Fibroblast of skin of right quadriceps (primary cell): Measurements from ENCODE around the gene ADAMTS17.
A peak's percentile ranks its signal among the peaks of the same experiment; 100 is the strongest.

Experiments
- DNase-seq: peaks from one replicate; pipeline ENCODE4 v3.0.0-alpha.2; 2013

Gene ADAMTS17

DNA sequence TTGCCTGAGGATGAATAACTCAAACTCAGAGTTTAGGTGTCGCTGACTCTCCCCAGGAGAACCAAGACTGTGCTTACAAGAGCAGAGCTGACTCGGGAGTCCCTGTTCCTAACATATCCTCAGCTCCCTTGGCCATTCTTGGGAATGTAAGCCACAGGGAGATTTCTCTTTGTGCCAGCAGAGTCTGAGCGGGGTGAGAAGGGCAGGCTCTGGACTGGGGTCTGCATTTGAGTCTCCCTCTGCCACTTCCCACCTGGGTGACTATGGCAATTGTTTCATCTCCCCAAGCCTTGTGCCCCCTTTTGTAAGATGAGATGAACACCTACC, 126.0 kb downstream of the ADAMTS17 start:
- no peak for DNase-seq

DNA sequence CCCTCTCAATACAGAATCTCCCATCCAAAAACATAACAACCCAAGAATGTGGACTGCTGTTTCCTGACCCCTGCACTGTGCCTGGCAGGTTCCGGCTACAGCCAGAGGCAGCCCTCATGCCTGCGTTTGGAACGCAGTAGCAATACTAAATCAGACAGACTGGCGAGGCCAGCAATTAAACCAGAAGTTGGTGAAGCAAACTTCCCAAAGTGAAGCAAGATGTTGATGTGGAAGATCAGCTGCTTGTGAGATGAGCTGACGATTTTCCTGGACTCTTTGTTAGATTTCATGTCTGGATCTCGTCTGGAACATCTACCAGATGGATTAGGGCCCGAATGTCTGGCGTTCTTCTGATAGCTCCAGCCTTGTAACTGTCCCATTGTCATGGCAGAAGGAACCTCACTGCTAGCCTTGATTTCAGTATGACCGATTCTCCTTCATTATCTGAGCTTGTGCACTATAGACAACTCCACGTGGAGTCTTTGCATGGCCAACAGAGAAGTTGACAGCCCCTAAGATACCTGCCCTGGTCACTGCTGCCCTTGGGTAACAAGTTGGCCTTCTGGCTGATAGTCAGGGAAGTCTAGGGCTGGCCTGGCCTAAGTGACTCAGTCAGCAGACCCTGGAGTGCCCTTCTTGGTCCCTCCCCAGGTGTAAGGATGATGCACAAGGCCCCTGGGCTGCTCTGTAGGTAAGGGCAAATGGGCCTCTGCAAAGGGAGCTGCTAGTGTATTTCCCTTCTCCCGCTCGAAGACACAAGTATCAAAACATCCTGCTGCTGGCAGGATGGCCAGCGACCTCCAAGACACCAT, 126.5 kb downstream of the ADAMTS17 start:
- DNase-seq: no peak

DNA sequence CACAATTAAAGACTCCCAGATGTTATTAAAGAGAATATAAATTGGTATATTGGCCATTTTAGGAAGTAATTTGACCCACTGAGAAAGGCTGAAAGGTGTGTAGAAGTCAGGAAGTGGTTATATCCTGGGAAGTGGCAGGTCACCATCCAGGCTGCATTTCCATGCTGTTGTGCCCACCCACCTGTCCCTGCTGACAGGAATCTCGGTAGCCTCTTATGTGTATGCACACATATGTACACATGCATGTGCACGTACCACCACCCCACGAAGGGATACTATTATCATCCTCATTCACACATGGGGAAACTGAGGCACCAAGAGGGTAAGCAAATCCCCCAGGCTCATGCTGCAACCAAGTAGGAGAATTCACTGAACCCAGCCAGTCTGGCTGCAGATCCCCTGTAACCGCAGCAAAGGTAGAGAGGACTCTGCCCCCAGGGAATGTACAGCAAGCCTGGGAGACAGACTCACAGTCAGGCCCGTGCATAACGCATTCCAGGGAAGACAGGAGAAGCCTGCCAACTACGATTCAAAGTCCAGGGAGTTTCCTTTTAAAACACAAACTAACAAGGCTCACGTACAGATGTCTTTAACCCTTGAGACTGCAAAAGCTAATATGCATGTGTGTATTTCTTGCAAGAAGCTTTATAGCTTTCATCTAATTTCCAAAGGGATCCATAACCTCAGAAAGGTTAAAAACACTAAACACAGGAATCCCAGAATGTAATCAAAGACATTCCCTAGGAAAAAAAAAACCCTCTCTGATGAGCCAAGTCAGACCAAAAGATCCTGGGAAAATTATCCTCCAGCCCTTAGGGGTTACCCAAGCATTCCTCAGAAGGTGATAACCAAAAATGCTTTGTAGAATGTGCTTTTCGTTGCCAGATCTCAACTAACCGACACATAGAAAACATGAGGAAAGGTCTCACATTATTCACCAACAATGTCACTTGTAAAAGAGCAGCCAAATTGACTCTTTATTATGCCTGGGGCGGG, 129.6 kb downstream of the ADAMTS17 start:
- peak; percentile 3 for DNase-seq

DNA sequence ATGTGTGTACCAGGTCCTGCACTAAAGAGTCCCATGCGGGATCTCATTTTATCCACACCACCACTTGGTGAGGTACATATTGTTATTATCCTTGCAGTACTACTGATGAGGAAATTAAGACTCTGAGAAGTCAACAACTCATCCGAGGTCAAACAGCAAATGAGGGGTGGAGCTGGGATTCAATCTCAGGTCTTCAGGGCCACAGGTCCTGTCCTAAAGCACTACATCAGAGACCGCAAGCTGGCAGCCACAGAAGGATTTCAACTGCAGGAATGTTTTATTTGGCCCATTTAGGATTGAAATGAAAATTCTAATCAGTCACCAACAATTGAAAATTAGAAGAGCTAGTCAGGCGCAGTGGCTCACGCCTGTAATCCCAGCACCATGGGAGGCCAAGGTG, 131.4 kb downstream of the ADAMTS17 start:
- no peak for DNase-seq

GRCh38 chr15:100208921-100209603, 132.7 kb downstream of the ADAMTS17 start:
- no peak for DNase-seq

DNA sequence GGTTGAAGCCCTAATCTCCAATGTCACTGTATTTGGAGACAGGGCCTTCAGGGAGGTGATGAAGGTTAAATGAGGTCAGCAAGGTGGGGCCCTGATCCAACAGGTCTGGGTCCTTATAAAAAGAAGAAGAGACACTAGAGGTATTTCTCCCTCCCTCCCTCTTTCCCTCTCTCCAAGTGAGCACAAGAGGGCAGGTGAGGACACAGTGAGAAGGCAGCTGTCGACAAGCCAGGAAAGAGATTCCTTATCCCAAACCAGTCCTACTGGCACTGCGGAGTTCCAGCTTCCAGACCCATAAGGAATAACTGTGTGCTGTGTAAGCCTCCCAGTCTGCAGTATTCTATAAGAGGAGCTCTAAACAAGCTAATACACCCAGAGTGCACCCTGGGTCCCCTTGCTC, 134.7 kb downstream of the ADAMTS17 start:
- DNase-seq: no peak

- DNase-seq: no peak
Measured at GRCh38 chr15:100206643-100207042, 135.1 kb downstream of the ADAMTS17 start.

GRCh38 chr15:100205549-100206295, 136.1 kb downstream of the ADAMTS17 start:
- DNase-seq: no peak

DNA sequence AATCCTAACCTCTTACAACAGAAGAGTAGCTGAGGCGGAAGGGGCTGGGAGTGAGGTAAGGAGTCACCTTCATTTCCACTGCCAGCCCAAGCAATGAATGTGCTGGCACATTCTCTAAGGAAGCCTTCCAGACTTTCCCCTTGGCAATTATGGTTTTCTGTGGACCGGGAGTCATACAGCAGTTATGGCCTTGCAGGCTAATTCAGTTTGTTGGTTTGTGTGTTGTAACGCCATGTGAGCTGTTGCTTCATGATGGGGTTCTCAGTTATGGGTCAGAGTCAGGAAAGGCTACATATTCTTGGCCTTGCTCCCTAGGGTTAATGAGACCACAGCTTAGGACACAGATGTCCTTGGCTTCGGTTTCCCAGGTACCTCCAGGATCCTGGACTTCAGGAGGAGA, 137.0 kb downstream of the ADAMTS17 start:
- DNase-seq: no peak

- DNase-seq: no peak
Measured at GRCh38 chr15:100204211-100204610, 137.6 kb downstream of the ADAMTS17 start.

GRCh38 chr15:100202309-100202960, 139.3 kb downstream of the ADAMTS17 start:
- no peak for DNase-seq

GRCh38 chr15:100201376-100202280, 140.1 kb downstream of the ADAMTS17 start:
- DNase-seq: peak; percentile 4

DNA sequence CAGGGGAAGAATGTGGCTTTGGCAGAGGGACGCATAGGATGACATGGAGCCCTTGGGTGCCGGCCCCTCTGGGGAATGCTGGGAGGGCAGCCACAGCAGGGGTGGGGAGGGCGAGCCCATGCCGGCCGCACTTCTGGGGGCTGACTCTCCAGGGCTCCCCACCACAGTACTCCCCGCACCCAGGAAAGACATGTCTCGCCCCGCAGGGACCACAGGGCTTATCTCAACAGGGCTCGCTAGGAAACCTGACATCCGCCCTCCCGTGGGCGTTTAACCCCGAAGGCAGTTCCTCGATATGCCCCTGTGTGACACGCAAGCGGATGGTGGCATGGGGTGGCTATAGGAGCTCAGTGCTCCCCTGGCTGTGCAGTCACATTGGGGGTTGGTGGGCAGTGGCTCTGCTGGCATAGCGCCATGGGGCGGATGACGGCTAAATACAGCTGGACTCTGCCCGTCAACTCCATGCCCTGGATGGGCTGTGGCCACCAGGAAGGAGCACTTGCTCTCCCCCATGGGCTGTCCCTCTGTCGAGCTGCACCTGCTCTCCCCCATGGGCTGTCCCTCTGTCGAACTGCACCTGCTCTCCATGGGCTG, 141.4 kb downstream of the ADAMTS17 start:
- no peak for DNase-seq

GRCh38 chr15:100199711-100200286, 142.0 kb downstream of the ADAMTS17 start:
- DNase-seq: no peak

DNA sequence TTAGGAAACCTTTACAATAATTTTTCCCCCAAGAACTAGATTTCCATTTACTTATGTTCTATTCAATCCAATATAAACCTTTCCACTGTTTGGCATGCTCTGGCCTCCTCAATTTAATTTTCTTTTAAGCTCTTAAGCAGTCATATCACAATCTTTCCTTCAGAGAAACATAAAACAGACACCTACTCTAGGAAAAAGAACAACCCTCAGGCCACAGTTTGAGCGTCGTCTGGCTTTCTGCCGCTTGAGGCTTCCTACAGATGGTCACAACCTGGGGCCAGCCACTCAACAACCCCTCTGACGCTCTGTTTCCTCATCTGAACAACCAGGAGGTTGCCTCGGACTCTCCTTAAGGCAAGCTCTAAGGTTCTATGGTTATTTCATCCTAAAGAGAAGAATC, 143.3 kb downstream of the ADAMTS17 start:
- DNase-seq: no peak

GRCh38 chr15:100196326-100197058, 145.3 kb downstream of the ADAMTS17 start:
- no peak for DNase-seq

GRCh38 chr15:100194996-100195395, 146.8 kb downstream of the ADAMTS17 start:
- DNase-seq: no peak

- no peak for DNase-seq
Measured at GRCh38 chr15:100193277-100193860, 148.4 kb downstream of the ADAMTS17 start.
